ENCODE data around the gene MYL12B. TPM values are rescaled to one million over a fixed set of nuclear protein-coding genes. Genes with fewer than 3 reads are reported as not detected.
"Not testable (repeated sequence)": the region's sequence is repeated elsewhere in the genome, so short reads cannot be mapped to it uniquely, and the experiment has no call there.

Gene MYL12B
- total RNA-seq, 1 experiment from 2014 or later, result 353 TPM

DNA sequence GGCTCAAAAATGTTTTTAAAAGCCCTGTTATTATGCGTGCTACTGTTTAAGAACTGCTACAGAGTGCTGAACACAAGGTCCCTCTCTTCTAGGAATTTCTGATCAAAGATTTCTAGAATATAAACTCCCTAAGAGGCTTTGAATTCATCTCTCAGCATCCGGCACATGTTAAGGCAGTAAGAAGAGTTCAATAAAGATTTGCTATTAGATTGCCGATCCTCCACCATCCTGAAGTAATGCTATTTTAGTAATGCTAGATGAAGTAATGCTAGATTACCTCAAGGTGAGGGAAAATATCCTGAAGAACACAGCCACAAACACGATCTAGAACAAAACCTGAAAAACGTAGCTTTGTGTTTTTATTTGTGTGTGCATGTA, 949 bp upstream of the MYL12B start:
- no peak for DNase-seq (ENCODE audit: low read depth)

DNA sequence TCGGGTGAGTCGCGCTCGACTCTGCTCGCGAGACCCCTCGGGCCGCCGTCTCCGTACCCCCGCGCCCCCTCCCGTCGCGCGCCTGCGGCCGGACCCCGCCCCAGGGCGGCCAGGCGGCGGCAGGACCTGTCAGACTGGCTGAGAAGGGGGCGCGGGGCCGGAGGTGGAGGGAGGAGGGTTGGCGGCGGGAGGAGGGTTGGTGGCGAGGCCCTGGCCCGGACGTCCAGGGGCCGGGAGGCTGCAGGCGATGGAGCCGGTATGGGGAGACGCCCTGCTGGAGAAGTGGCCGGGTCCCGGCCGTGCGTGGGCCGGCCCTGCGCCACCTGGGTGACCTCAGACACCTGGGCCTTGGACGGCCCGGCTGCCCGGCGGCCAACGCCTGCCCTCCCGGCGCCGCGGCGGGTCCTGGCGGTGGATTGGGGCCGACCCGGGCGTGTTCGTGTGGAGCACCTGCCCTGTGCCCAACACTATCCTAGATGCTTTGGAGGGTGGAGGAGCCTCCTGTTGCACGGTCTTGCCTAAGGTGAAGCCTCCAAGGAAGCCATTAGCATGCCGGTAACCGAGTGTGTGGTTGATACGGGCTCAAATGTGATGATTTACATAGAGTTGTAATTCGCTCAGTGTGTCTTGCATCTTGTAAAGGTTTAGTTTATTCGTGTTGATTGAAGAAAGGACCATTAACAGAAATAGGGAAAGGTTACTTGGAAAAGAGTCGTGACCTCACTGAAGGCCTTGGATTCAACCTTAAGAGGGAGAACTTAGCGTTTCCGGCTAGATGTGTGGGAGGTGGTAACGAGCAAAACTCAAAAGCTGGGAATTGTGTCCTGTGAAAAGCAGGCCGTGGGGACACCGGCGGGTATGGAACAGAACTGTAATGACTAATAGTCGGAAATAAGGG, 550 bp downstream of the MYL12B start:
- DNase-seq (ENCODE audit: low read depth), result peak; percentile 43

DNA sequence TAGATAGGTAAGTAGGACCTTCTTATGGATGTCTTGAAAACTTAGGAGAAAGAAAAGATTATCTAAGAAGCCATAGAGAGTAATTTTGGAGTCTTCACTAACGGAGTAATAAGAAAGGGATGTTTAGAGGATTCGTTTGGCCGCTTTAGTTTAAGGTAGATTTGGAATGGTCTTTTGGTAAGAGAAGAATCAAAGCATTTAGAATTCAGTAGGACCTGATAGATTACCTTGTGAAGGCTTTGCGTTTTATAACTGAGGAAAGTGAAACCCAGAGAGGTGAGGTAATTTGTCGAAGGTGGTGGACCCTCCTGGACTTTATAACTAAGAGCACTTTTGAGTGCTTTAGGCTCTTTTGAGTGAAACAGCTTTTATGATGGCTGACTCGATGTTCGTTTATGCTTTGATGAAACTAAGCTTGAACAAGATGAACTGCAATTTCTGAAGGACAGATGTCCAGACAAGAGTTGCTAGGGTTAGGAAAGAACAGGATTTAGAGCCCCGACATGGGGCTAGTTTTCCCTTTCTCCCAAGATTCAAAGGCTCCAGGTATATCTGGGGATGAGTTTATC, 1.3 kb downstream of the MYL12B start:
- no peak for DNase-seq (ENCODE audit: low read depth)

DNA sequence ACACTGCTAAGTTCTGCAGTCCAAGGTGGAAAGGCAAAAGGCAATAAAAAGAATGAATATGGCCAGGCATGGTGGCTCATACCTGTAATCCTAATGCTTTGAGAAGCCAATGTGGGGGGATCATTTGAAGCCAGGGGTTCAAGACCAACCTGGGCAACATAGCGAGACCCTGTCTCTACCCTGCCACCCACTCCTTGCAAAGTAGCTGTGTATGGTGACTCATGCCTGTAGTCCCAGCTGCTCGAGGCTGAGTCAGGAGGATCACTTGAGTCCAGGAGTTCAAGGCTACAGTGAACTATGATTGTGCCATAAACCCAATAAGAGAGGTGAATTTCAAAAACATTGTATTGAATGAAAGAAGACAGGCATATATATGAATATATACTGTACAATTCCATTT, 2.4 kb downstream of the MYL12B start:
- DNase-seq (ENCODE audit: low read depth), result peak; percentile 40

DNA sequence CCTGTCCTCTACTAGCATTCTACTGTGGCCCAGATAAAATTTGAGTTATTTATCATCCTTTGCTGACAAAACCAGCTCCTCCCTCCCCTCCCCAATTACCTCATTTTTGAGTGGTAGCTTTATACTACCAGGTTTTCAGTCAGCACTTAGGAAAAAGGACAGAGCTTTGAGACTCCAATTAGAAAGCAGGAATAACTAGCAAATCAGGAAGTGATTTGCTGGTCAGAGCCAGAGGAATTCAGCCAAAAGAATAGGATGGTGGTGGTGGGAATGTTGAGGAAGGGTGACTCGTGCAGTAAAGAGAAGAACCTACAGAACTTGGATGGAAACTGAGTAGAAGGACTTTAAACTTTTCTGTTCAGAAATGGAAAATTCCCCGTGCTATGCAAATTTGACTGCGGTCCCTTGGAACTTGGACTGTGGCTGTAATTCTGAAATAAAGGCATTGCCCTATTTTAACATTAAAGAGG, 3.7 kb downstream of the MYL12B start:
- peak; percentile 37 for DNase-seq (ENCODE audit: low read depth)

DNA sequence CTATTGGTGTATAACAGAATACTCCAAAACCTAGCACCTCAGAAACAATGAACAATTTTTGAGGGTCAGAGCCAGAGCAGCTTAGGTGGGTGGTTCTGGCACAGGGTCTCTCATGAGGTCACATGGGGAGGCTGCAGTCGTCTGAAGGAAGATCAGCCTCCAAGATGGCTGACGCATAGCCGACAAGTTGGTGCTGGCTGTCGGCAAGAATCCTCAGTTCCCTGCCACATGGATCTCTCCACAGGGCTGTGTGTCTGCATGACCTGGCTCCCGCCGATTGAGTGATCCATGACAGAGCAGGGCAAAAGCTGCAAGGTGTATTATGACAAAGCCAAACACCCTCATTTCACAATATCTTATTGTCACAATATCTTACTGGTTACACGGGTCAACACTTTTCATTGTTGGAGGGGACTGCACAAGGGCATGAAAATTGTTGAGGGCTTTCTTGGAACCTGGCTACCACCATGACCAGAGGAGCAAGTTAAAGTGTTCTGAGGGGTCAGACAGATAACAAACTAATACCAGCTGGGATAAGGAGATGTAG, 4.2 kb downstream of the MYL12B start:
- no peak for DNase-seq (ENCODE audit: low read depth)

DNA sequence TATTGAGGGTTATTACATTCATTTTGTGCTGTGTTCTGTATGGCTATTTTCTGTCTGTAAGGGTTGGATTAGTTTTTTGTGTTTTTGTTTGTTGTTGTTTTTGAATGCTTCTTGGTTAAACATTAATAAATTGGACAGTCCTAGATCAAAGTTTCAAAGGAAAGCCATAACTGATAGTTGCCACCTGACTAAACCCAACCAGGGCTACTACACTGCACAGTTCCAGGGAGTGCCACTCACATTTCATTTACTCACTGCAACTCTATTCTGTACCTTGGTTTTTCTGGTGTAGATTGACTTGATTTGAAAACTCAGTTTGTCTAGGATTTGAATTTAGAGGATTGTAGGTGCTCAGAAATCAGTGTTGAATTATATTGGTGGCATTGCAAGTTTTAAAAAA, 6.4 kb downstream of the MYL12B start:
- no peak for DNase-seq (ENCODE audit: low read depth)

DNA sequence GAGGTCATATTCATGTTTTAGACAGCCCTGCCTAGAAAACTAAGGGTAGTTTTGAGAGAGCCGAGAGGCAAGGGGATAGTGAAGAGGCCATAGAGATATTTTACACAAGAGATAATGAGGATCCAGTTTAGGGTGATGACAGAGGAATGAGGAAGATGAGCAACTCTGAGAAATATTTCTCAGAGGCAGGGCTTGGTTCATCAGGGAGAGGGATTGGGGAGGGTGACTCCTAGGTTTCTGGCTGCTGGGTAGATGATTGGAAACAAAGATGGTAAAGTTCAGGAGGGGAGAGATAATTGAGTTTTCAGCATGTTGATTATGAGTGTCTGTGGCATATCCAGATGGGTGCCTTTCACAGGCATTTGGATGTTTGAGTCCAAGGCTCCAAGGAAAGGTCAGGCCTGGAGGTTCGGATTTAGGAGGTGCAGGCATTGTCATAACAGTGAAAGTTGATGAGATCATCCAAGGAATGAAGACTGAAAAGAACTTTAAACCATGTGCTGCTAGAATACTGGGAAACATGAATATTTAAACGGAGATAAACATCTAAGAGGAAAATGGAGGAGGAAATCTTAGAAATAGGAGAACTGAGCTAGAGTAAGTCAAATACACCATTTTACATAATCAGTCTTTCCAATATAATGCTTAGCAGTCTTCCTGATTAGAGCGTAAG, 7.4 kb downstream of the MYL12B start:
- no peak for DNase-seq (ENCODE audit: low read depth)

DNA sequence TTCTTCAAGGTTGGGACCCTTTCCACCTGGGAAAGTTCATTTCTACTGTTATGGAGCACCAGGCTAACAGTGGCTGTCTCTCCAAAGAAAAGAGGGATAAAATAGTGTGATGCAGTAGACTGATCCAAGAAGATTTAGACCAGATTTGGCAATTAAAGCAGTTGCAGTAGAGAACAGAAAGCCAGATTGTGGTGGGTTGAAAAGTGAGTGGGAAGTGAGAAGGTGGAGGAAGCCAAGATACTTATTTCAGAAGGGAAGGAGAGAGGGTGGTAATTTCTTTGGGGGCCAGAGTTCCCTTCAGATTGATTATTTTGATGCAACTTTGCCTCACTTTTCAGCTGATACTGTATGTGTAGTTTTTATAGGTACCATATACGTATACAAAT, 8.0 kb downstream of the MYL12B start:
- DNase-seq (ENCODE audit: low read depth), result no peak

DNA sequence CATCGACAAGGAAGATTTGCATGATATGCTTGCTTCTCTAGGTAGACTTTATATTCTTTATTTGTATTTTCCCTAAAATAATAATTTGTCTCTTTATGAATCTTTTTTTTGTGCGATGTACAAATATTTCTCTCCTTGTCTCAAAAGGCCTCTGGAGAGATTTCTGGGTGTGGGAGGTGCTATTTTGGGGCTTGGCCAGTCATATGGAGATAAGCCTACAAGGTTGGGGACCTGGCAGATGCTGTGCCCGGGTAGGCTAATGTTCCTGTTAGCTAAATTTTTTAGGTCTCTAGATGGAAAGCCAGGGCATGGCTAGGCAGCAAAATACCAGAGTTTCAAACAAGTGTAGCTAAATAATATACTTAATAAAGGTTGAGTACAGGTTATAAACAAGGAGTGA, 11.1 kb downstream of the MYL12B start:
- no peak for DNase-seq (ENCODE audit: low read depth)

DNA sequence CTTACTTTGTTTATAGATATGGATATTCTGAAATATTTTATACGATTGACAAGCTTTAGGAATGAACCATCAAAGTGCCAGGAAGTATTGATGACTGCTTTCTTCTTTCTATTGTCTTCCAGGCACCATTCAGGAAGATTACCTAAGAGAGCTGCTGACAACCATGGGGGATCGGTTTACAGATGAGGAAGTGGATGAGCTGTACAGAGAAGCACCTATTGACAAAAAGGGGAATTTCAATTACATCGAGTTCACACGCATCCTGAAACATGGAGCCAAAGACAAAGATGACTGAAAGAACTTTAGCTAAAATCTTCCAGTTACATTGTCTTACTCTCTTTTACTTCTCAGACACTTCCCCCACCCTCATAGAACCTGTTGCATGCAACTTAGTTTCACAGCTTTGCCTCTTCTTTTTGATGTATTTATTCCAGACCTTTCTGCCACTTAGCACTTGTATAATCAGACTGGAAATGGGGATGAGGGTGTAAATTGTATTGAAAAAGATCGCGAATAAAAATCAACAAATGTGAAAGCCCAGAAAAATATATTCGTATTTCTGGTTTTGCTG, 15.8 kb downstream of the MYL12B start:
- not testable (repeated sequence) for DNase-seq (ENCODE audit: low read depth)

DNA sequence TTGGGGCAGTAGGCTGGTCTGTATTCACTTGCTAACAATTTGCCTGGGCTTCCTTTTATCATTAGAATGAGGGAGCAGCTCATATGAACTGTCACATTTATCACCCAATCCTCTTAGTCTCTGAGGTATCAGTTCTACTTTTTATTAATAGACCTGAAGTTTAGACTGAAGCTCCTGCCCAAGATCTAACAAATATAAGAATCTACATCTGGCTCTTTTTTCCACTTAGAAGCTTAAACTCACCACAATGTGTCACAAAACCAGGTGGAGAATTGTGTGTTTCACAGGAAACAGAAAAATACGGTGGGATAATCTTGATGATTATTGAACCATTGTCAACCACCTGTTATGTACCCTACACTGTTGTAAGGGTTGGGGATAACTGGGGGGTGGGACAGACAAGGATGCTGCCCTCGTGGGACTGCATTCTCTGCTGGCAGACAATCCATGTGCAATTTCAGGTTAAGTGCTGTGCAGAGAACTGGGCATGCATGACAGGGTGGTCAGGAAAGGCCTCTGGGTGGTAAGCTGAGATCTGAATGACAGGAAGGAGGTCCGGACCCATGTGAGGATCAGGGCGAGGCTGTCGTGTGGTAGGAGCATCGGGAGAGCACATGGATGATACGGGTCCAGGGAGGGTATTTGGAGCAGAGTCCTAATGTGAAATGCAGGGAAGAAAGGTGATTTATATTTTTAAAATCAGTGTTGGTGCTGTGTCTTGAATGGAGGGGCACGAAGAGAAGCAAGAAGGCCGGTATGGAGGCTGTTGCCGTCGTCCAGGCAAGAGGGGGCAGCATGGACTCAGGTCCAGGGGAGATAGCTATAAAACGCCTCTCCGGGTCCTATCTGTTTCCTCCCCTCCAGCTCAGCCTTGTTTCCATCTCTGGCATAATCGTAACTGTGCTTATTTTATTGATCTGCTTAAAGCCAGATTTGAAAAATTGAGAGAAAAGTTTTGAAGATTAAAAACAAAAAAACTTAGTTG, 17.6 kb downstream of the MYL12B start:
- no peak for DNase-seq (ENCODE audit: low read depth)

DNA sequence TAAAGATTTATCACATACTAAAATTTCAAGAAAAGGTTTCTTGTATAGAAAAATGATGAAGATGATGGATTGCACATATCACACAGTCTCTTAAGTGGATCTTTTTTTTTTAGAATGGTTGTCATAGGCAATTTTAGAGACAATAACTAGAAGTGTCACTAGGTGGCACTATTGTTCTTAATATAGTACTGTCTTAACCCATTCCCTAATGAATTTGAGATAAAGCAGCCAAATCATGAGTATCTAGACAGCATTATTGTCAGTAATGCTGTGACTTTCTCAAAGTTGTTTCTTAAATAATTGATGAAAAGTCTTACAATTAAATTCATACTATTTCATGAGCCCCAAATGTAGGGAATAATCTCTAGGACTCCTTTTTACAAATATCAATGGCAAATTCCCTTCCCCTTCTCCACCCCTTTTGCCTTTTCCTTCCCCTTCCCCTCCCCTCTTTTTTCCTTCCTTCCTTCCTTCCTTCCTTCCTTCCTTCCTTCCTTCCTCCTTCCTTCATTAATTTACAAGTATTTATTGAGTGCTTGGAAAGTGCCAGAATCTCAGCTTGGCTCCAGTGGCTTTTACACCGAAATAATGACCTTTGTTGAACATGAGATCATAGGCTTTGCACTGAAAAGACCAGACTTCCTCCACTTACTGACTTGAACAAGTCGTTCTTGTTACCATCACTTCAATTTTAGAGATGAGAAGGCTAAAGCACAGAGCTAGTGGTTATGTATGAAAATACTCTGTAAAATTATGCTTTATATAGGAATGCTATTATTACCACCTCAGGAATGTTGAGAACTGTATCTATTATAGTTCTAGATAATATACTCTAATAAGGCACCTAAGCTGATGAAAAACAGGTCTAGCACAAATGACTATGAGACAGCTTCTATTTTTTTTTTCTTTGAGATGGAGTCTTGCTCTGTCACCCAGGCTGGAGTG, 19.8 kb downstream of the MYL12B start:
- DNase-seq (ENCODE audit: low read depth), result peak; percentile 87

DNA sequence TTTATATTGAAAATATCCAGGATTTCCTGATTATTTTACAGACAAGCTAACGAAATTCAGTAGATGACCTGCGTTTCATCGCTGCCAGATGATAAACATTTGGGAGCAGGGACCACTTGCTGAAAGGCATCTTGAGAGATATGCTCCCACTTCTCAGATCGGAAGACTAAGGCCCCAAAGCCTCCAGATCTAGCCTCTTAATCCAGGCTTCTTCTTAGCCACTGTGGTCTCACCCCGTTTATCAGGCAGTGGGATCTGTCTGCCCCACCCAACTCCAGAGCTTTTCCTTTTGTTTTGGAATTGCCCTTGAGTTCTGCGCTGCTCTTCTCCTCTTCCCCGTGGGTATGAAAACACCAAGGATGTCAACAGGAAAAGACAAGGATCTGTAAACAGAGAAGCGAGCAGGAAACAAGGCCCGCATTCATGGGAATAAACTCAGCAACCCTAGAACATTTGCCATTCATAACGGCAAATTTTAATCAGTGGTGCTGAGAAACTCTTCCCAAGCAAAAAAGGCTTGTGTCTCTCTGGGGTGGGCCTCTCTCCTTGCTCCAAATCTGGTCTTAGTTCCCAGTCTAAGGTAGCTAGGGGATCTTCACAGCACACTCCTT, 21.4 kb downstream of the MYL12B start:
- no peak for DNase-seq (ENCODE audit: low read depth)

DNA sequence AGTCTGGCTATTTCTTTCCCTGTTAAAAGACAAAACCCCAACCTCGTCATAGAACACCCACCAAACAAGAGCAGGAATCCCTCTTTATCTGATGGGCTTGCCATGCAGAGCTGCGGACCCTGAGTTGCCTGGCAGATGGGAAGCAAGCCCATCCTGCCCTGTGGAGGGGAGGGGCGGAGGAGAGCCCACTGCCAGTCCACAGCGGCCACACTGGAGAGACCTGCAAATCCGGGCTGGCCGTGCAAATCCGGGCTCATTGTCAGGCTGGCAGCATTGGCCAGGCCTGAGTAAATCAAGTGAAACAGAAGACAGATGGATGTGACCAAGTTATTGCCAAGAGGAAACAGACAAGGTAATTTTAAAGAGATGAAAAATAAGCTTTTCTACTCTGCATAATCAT, 22.0 kb downstream of the MYL12B start:
- no peak for DNase-seq (ENCODE audit: low read depth)

DNA sequence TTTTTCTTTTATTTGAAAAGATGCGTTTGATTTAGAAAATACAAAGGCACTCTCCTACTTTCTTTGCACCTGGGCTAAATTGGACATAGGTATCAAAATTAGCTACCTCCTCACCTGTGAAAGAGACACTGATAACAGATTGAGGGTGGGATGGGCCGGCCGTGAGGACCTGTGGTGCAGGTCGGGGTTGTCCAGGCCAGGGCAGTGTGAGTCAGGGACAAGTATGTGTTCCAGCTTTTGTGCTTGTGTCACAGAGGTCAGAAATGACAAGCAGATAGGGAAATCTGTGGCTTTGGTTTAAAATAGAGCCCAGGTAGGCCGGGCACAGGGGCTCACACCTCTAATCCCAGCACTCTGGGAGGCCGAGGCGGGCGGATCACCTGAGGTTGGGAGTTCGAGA, 22.6 kb downstream of the MYL12B start:
- no peak for DNase-seq (ENCODE audit: low read depth)

DNA sequence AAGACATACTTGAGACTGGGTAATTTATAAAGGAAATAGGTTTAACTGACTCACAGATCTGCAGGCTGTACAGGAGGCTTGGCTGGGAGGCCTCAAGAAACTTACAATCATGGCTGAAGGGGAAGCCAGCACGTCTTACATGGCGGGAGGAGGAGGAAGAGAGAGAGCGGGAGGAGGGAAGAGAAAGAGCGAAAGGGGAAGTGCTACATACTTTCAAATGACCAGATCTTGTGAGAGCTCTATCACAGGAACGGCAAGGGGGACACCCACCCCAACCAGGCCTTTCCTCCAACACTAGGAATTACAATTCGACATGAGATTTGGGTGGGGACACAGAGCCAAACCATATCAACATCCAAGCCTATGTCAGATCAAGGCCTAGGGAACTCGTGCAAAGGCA, 24.2 kb downstream of the MYL12B start:
- no peak for DNase-seq (ENCODE audit: low read depth)

DNA sequence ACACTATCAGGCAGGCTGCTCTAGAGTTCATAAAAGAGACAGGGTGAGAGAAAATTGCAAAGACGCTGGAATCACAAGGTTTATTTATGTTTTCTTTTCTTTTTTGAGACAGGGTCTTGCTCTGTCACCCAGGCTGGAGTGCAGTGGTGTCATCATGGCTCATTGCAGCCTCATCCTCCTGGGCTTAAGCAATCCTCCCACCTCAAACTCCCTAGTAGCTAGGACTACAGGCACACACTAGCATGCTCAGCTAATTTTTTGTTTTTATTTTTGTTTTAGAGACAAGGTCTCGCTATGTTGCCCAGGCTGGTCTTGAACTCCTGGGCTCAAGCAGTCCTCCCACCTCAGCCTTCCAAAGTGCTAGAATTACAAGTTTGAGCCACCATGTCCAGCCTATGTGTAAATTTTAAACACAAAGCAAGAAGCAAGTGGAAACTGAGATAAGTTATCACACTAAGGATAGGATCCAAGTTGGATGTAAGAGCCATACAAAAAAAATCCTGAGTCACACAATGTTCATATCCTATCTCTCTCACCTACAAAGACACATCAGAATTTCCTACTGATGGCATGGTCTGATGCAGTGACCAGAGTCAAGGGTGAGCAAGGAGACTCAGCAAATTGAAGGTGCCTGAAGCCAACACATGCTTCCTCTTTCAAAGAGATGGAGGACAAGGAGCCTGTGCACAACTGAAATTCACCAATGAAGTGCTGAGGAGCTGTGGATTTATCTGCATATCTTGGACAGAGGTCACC, 31.4 kb downstream of the MYL12B start:
- DNase-seq (ENCODE audit: low read depth), result no peak

All from HT1080 (cell line).